ENCODE results near the gene GPX1.
"Not testable (repeated sequence)": the region's sequence is repeated elsewhere in the genome, so short reads cannot be mapped to it uniquely, and the experiment has no call there.

GPX1 gene

GRCh38 chr3:49358217-49358883, at the start of gene GPX1:
GPX1 (minus strand) TSS chr3:49358353; CDS start chr3:49358278, 75 bp downstream.
- DNase-seq = peak; percentile 88

GRCh38 chr3:49406571-49407565, 48.7 kb upstream of the GPX1 start:
- DNase-seq = no peak

- not testable (repeated sequence) for DNase-seq
Measured at GRCh38 chr3:49405570-49405969, 47.4 kb upstream of the GPX1 start.

GRCh38 chr3:49403891-49404290, 45.7 kb upstream of the GPX1 start:
- DNase-seq = no peak

- DNase-seq = no peak
Measured at GRCh38 chr3:49401766-49402165, 43.6 kb upstream of the GPX1 start.

GRCh38 chr3:49399461-49399860, 41.3 kb upstream of the GPX1 start:
- DNase-seq = no peak

GRCh38 chr3:49397470-49397869, 39.3 kb upstream of the GPX1 start:
- no peak for DNase-seq

GRCh38 chr3:49391310-49391709, 33.2 kb upstream of the GPX1 start:
- DNase-seq = not testable (repeated sequence)

- no peak for DNase-seq
Measured at GRCh38 chr3:49389297-49389696, 31.1 kb upstream of the GPX1 start.

GRCh38 chr3:49388289-49388820, 30.2 kb upstream of the GPX1 start:
- DNase-seq = no peak

GRCh38 chr3:49387721-49388120, 29.6 kb upstream of the GPX1 start:
- DNase-seq = no peak

GRCh38 chr3:49386056-49386756, 28.1 kb upstream of the GPX1 start:
- no peak for DNase-seq

- DNase-seq = no peak
Measured at GRCh38 chr3:49385617-49386016, 27.5 kb upstream of the GPX1 start.

GRCh38 chr3:49383387-49383786, 25.2 kb upstream of the GPX1 start:
- no peak for DNase-seq

- no peak for DNase-seq
Measured at GRCh38 chr3:49378249-49378895, 20.2 kb upstream of the GPX1 start.

- DNase-seq = peak; percentile 53
Measured at GRCh38 chr3:49377483-49377882, 19.3 kb upstream of the GPX1 start.

- DNase-seq = no peak
Measured at GRCh38 chr3:49371946-49372345, 13.8 kb upstream of the GPX1 start.

GRCh38 chr3:49370585-49371290, 12.6 kb upstream of the GPX1 start:
- no peak for DNase-seq

- no peak for DNase-seq
Measured at GRCh38 chr3:49362561-49362960, 4.4 kb upstream of the GPX1 start.

- DNase-seq = no peak
Measured at GRCh38 chr3:49359623-49360022, 1.5 kb upstream of the GPX1 start.

- peak; percentile 9 for DNase-seq
Measured at GRCh38 chr3:49358884-49359225, 702 bp upstream of the GPX1 start.
